AG04450 (cell line): ENCODE data around the gene NDUFS6. TPM values are rescaled to one million over a fixed set of nuclear protein-coding genes. Genes with fewer than 3 reads are reported as not detected.

Source experiments
- CTCF ChIA-PET: fragments of 300-600, 350-600 bp; formaldehyde crosslinking; extraction: SDS; loops from one replicate; lab custom pipeline; 2022; ENCODE audit warnings: antibody characterized with exemption, inconsistent platforms; lab: Charles Lee
- POLR2A ChIA-PET: fragments of 350-600 bp; formaldehyde crosslinking; extraction: SDS; loops from one replicate; lab custom pipeline; 2021; ENCODE audit warnings: antibody characterized with exemption, inconsistent platforms; lab: Yijun Ruan, JAX
- DNase-seq: peaks from one replicate; pipeline ENCODE4 v3.0.0-alpha.2; 2011; ENCODE audit warnings: low read depth, low spot score
- H3K27ac ChIP-seq: one replicate; pipeline ENCODE4 v1.5.1; 2012; ENCODE audit warnings: low read depth, low read length, control low read depth
- H3K27me3 ChIP-seq: one replicate; pipeline ENCODE4 v1.6.0; 2012; ENCODE audit warnings: low read length; ENCODE audit not compliant: control insufficient read depth, insufficient read depth
- H3K4me3 ChIP-seq: 2 replicates; pipeline ENCODE4 v1.5.1; 2011; ENCODE audit warnings: mild to moderate bottlenecking, low read depth, low read length, control low read depth
- H3K9me3 ChIP-seq: 2 replicates; pipeline ENCODE4 v1.5.1; 2012; ENCODE audit warnings: low read length; ENCODE audit not compliant: control insufficient read depth, insufficient read depth
- polyA minus RNA-seq: library from RNA; depleted of rRNA, polyadenylated mRNA; stranded (reverse); fragments of >200 nt; gene quantifications from 2 replicates; pipeline ENCODE4 v1.2.3, GENCODE V29; 2011; rRNA and poly(A)+ RNA removed
- polyA plus RNA-seq: library from polyadenylated mRNA; depleted of rRNA; stranded (reverse); fragments of >200 nt; gene quantifications from 2 replicates; pipeline ENCODE4 v1.2.3, GENCODE V29; 2011; rRNA removed
- TF ChIP-seq, protein P1 (sequence below): IDR thresholded peaks from 2 replicates; pipeline ENCODE4 v1.5.1; 2011; ENCODE audit warnings: low read depth, low read length, control low read depth, inconsistent platforms

Gene NDUFS6
- polyA plus RNA-seq = 34.4 and 51.8 TPM in 2 replicates
- polyA minus RNA-seq = 24.8 and 26.5 TPM in 2 replicates

DNA sequence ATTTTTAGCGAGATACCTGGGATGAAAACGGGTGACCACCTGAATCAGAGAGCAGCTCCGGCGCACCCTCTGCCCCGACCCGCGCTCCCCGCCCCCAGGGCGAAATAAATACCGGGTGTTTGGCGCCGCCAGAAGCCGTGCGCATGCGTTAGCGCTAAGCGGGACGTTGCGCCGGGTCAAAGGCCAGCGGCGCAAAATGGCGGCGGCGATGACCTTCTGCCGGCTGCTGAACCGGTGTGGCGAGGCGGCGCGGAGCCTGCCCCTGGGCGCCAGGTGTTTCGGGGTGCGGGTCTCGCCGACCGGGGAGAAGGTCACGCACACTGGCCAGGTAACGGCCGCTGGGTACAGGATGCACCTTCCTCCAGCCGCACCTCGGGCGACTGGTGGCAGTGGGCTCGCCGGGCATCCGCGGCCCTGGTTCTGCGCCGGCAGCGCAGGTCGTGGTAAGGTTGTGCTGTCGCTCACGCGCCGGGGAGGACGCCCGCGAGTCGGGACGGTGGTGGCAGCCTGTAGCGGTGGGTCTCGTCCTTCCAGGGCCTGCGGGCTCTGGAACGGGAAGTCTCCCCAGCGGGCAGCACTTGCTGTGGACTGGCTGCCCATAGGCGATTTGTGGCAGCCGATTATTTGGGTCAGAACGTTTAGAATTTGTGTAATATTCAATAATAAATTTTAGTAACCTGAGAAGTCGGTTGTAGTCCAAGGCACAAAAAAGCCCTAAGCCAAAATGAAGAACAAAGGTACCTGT lies at the start of gene NDUFS6:
Gene NDUFS6 (plus strand): TSS at position 186 of the 745 bp plus-strand sequence. CDS start 11 bp downstream, at position 197.
- H3K4me3 ChIP-seq = peak within 1 kb of the TSS; percentile 87
- POLR2A ChIA-PET = no interaction called here
- CTCF ChIA-PET = interaction anchor here (1.6 to 3.9 kb wide), 2 partner anchors 10 to 38 kb away, joined by 3 to 23 read pairs; no protein-coding TSS in a partner anchor
- peak within 1 kb of the TSS; percentile 80 for H3K27ac ChIP-seq
- H3K9me3 ChIP-seq = peaks cover 3% of the 10 kb centered on the region; the same call in 1 of the 2 replicates
- no peaks in the 10 kb centered on the region for H3K27me3 ChIP-seq
- DNase-seq = no peak
- TF ChIP-seq, protein P1, sequence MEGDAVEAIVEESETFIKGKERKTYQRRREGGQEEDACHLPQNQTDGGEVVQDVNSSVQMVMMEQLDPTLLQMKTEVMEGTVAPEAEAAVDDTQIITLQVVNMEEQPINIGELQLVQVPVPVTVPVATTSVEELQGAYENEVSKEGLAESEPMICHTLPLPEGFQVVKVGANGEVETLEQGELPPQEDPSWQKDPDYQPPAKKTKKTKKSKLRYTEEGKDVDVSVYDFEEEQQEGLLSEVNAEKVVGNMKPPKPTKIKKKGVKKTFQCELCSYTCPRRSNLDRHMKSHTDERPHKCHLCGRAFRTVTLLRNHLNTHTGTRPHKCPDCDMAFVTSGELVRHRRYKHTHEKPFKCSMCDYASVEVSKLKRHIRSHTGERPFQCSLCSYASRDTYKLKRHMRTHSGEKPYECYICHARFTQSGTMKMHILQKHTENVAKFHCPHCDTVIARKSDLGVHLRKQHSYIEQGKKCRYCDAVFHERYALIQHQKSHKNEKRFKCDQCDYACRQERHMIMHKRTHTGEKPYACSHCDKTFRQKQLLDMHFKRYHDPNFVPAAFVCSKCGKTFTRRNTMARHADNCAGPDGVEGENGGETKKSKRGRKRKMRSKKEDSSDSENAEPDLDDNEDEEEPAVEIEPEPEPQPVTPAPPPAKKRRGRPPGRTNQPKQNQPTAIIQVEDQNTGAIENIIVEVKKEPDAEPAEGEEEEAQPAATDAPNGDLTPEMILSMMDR = no peak; the same call in 1 of the 2 replicates

DNA sequence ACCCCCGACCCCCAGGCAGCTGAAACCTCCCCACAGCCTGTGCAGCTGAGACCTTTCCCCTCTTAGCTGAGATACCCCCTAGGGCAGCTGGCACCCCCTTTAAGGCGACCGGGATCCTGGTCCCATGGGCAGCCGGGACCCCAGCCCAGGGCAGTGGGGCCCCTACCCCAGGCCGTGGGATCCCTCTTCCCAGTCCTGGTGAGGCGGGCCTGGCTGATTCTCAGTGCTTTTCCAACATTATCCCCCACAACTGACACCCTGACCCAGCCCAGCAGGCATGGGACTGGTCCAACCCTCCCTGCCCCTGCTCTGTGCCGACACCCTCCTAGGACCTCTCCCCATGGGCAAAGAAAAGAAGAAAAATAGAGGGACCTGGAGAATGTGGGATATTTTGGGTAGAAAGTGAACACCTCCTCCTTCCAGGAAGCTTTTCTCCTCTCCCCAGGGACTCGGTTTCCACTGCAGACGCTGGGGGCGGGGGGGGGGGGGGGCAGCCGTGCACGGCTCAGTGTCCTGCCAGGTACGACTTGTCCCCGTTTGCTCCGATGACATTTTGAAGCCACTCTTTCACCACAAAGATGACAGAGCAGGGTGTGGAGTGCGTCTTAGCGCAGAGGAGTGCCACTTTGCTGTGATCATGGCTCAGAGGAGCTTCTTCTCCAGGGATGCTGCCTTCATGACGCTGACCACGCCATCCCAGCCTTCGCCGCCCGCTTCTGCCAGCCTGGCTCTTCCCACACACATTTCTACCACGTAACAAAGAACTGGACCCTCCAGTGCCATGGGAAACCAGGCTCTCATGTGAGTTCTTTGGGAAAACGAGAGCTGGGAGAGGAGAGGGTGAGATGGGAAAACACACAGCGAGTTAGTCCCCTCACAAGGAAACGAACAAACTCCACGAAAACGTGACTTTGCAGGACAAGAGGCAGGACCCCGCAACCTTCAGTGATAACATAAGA lies 49.1 kb upstream of the NDUFS6 start:
- H3K4me3 ChIP-seq = no peak overlapping the region
- peaks cover 8% of the 10 kb centered on the region for H3K27me3 ChIP-seq
- no peak for DNase-seq
- POLR2A ChIA-PET = no interaction called here
- TF ChIP-seq, protein P1 = no peak
- no peaks in the 10 kb centered on the region; the same call in 1 of the 2 replicates for H3K9me3 ChIP-seq
- no peak overlapping the region for H3K27ac ChIP-seq
- CTCF ChIA-PET = no interaction called here

DNA sequence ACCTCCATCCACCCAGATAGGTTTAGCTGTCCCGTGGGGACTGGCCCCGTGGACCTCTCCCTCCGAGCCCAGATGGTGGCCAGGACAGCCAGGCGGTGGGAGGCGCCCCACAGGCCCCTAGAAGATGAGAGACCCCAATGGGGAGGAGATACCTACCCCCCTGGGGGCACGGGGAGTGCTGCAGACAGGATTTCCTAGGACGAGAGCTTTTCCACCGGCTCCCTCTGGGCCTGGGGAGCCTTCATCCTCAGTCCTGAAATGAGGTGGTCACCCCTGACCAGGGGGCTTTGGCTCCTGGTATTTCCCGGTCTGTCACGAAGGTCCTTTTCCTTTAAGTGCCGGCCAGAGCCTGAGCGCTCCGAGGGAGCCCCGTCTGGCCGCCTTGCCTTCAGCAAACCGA lies 48.3 kb upstream of the NDUFS6 start:
- ChIA-PET CTCF (no interaction called here), POLR2A (no interaction called here)
- peaks cover 10% of the 10 kb centered on the region for H3K27me3 ChIP-seq
- no peaks in the 10 kb centered on the region; the same call in 1 of the 2 replicates for H3K9me3 ChIP-seq
- no peak for DNase-seq
- TF ChIP-seq, protein P1 = no peak
- no peak overlapping the region for H3K4me3 ChIP-seq
- no peak overlapping the region for H3K27ac ChIP-seq

DNA sequence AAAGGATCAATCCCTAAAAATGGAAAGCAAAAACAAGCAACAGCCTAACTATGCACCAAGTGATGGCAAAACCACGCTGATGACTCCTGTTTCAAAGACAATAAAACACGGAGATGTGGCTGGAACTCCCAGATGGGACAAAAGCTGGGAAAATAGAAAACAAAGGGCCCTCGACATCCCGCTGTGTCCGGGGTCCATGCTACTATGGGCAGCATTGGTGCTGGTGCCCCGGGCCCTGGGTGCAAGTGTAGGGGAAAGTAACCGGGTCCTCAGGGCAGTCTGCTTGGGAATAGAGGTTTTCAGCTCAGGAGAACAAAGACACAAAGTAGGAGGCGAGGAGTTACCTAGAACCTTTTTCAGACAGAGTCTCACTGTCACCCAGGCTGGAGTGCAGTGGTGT lies 47.7 kb upstream of the NDUFS6 start:
- no peak for DNase-seq
- no peak overlapping the region for H3K27ac ChIP-seq
- H3K9me3 ChIP-seq = no peaks in the 10 kb centered on the region; the same call in 1 of the 2 replicates
- TF ChIP-seq, protein P1 = no peak
- no peak overlapping the region for H3K4me3 ChIP-seq
- POLR2A ChIA-PET = no interaction called here
- CTCF ChIA-PET = no interaction called here
- peaks cover 10% of the 10 kb centered on the region for H3K27me3 ChIP-seq
